SK-N-SH (cell line): ENCODE measurements around the gene SBSN. TPM values are rescaled to one million over a fixed set of nuclear protein-coding genes. Genes with fewer than 3 reads are reported as not detected.

ENCODE experiments used
- CTCF ChIA-PET: fragments of 300-600, 350-600 bp; formaldehyde crosslinking; extraction: SDS; loops from one replicate; lab custom pipeline; 2021; lab: Yijun Ruan, JAX
- POLR2A ChIA-PET: fragments of 350-600 bp; sonication (Branson Sonifier 250); formaldehyde crosslinking; extraction: SDS; loops from one replicate; lab custom pipeline; 2020; ENCODE audit warnings: antibody characterized with exemption, inconsistent platforms; lab: Yijun Ruan, JAX
- DNase-seq: peaks from one replicate; pipeline ENCODE4 v3.0.0; 2012
- H2AFZ ChIP-seq: fragments of 200-600 bp; sonication (generic); 2 replicates; pipeline ENCODE4 v1.8.1; 2016; ENCODE audit warnings: antibody characterized with exemption, mild to moderate bottlenecking, low read depth
- H3F3A ChIP-seq: fragments of 200-600 bp; sonication (generic); replicated peaks from 2 replicates; pipeline ENCODE3; 2016; ENCODE audit warnings: antibody characterized with exemption, mild to moderate bottlenecking; ENCODE audit not compliant: insufficient read depth
- H3K27ac ChIP-seq, 2 experiments: fragments of 200-500 bp in 1 of 2; fragments of 200-600 bp in 1 of 2; sonication (Bioruptor generic) in 1 of 2; sonication (generic), shearing (Covaris generic) in 1 of 2; 2 replicates each; pipeline versions ENCODE4 v1.5.1 to v1.6.1; 2014 to 2016; ENCODE audit warnings: low read depth in 2 of 2, inconsistent platforms in 1 of 2, low read length in 1 of 2, mild to moderate bottlenecking in 1 of 2, mixed read lengths in 1 of 2
- H3K27me3 ChIP-seq: fragments of 200-600 bp; sonication (generic), shearing (Covaris generic); 2 replicates; pipeline ENCODE4 v1.6.1; 2016; ENCODE audit warnings: mixed run types; ENCODE audit not compliant: insufficient read depth
- H3K36me3 ChIP-seq, 2 experiments: fragments of 200-500 bp in 1 of 2; fragments of 200-600 bp in 1 of 2; sonication (Bioruptor generic) in 1 of 2; sonication (generic) in 1 of 2; replicated peaks in 1 of 2; 2 replicates each; pipeline versions ENCODE3 to v1.5.1; 2014 to 2016; ENCODE audit warnings: low read length in 1 of 2, mild to moderate bottlenecking in 1 of 2; ENCODE audit not compliant: insufficient read depth in 2 of 2, control insufficient read depth in 1 of 2
- H3K4me1 ChIP-seq, 2 experiments: fragments of 200-500 bp in 1 of 2; fragments of 200-600 bp in 1 of 2; sonication (Bioruptor generic) in 1 of 2; sonication (generic), shearing (Covaris generic) in 1 of 2; 2 replicates each; pipeline versions ENCODE4 v1.5.1 to v1.6.1; 2014 to 2016; ENCODE audit warnings: low read depth in 1 of 2, low read length in 1 of 2, mixed run types in 1 of 2; ENCODE audit not compliant: insufficient read depth in 2 of 2, control insufficient read depth in 1 of 2
- H3K4me2 ChIP-seq: fragments of 200-600 bp; sonication (generic), shearing (Covaris generic); 2 replicates; pipeline ENCODE4 v1.6.1; 2017; ENCODE audit warnings: mixed run types
- H3K4me3 ChIP-seq, 2 experiments: fragments of 200-500 bp in 1 of 2; fragments of 200-600 bp in 1 of 2; sonication (Bioruptor generic) in 1 of 2; sonication (generic), shearing (Covaris generic) in 1 of 2; 2 replicates each; pipeline versions ENCODE4 v1.5.1 to v1.8.1; 2014 to 2016; ENCODE audit warnings: low read depth in 2 of 2, inconsistent platforms in 1 of 2, low read length in 1 of 2, mild to moderate bottlenecking in 1 of 2, mixed read lengths in 1 of 2, moderate library complexity in 1 of 2
- H3K79me2 ChIP-seq: fragments of 200-600 bp; sonication (generic); 2 replicates; pipeline ENCODE4 v1.8.1; 2017; ENCODE audit warnings: mild to moderate bottlenecking; ENCODE audit not compliant: insufficient read depth
- H3K9ac ChIP-seq: fragments of 200-600 bp; sonication (generic); 2 replicates; pipeline ENCODE4 v1.6.1; 2017; ENCODE audit warnings: mixed run types
- H3K9me2 ChIP-seq: fragments of 200-600 bp; sonication (generic); 2 replicates; pipeline ENCODE4 v1.6.1; 2017; ENCODE audit warnings: mixed run types
- H3K9me3 ChIP-seq: fragments of 200-600 bp; sonication (generic); 2 replicates; pipeline ENCODE4 v1.6.1; 2017; ENCODE audit warnings: mixed run types, mild to moderate bottlenecking, moderate library complexity
- H4K20me1 ChIP-seq: fragments of 200-600 bp; sonication (generic); 2 replicates; pipeline ENCODE4 v1.6.1; 2017; ENCODE audit warnings: mild to moderate bottlenecking, mixed run types; ENCODE audit not compliant: insufficient read depth
- CHD2 ChIP-seq: fragments of 150-350 bp; IDR thresholded peaks from 2 replicates; pipeline ENCODE4 v1.6.1; 2018; ENCODE audit warnings: low read length; ENCODE audit not compliant: partially characterized antibody
- CTCF ChIP-seq: fragments of 200-600 bp; sonication (generic); IDR thresholded peaks from 2 replicates; pipeline ENCODE4 v1.6.1; 2017; ENCODE audit warnings: antibody characterized with exemption, mild to moderate bottlenecking, moderate library complexity
- EZH2phosphoT487 ChIP-seq: fragments of 200-600 bp; sonication (generic); IDR thresholded peaks from 2 replicates; pipeline ENCODE4 v1.6.1; 2017; ENCODE audit warnings: low read depth, mixed run types, mild to moderate bottlenecking, antibody characterized with exemption, moderate library complexity, borderline replicate concordance
- FOSL2 ChIP-seq: IDR thresholded peaks from 2 replicates; pipeline ENCODE4 v1.4.0; 2012; ENCODE audit warnings: low read depth, mild to moderate bottlenecking, moderate library complexity, borderline replicate concordance
- FOXJ3 ChIP-seq: sonication (generic); formaldehyde crosslinking; IDR thresholded peaks from 2 replicates; pipeline ENCODE4 v1.5.1; 2020; ENCODE audit warnings: mild to moderate bottlenecking, missing genetic modification reagents
- GABPA ChIP-seq: IDR thresholded peaks from 2 replicates; pipeline ENCODE4 v1.4.0; 2012; ENCODE audit warnings: low read depth, mild to moderate bottlenecking
- GATA2 ChIP-seq: sonication (generic); formaldehyde crosslinking; IDR thresholded peaks from 2 replicates; pipeline ENCODE4 v1.5.0; 2020; ENCODE audit warnings: mild to moderate bottlenecking, missing genetic modification reagents
- JUND ChIP-seq: IDR thresholded peaks from 2 replicates; pipeline ENCODE4 v1.4.0; 2012
- MEF2A ChIP-seq: IDR thresholded peaks from 2 replicates; pipeline ENCODE4 v1.4.0; 2012; ENCODE audit warnings: low read depth, borderline replicate concordance
- MXI1 ChIP-seq: IDR thresholded peaks from 2 replicates; pipeline ENCODE4 v1.6.1; 2012; ENCODE audit warnings: mild to moderate bottlenecking, low read depth, low read length, improper control_type of control experiment
- NRF1 ChIP-seq: IDR thresholded peaks from 2 replicates; pipeline ENCODE4 v1.6.1; 2012; ENCODE audit warnings: low read depth, mild to moderate bottlenecking, low read length
- POLR2AphosphoS5 ChIP-seq: IDR thresholded peaks from 2 replicates; pipeline ENCODE4 v1.6.1; 2012; ENCODE audit warnings: low read depth, low read length
- RAD21 ChIP-seq: IDR thresholded peaks from 2 replicates; pipeline ENCODE4 v1.6.1; 2012; ENCODE audit warnings: mild to moderate bottlenecking, low read length
- RCOR1 ChIP-seq: fragments of 150-350 bp; IDR thresholded peaks from 2 replicates; pipeline ENCODE4 v1.6.1; 2017; ENCODE audit warnings: antibody characterized with exemption, low read length
- RFX5 ChIP-seq: IDR thresholded peaks from 2 replicates; pipeline ENCODE4 v1.6.1; 2012; ENCODE audit warnings: mild to moderate bottlenecking, improper control_type of control experiment, low read length
- RXRA ChIP-seq: IDR thresholded peaks from 2 replicates; pipeline ENCODE4 v1.4.0; 2012; ENCODE audit warnings: low read depth, mild to moderate bottlenecking, borderline replicate concordance
- SMC3 ChIP-seq: IDR thresholded peaks from 2 replicates; pipeline ENCODE4 v1.6.1; 2012; ENCODE audit warnings: low read depth, low read length, improper control_type of control experiment
- TCF12 ChIP-seq: IDR thresholded peaks from 2 replicates; pipeline ENCODE4 v1.4.0; 2012
- USF2 ChIP-seq: fragments of 150-350 bp; IDR thresholded peaks from 2 replicates; pipeline ENCODE4 v1.6.1; 2017; ENCODE audit warnings: antibody characterized with exemption, low read length, low read depth, borderline replicate concordance
- YY1 ChIP-seq: IDR thresholded peaks from 2 replicates; pipeline ENCODE4 v1.4.0; 2012; ENCODE audit warnings: low read depth, mild to moderate bottlenecking
- WGBS: methylation state at CpG from one replicate; pipeline ENCODE4 v1.1.6; 2017; ENCODE audit warnings: low lambda C conversion rate; 5-methylcytosine and 5-hydroxymethylcytosine counted together
- polyA plus RNA-seq, 3 experiments: library from polyadenylated mRNA; depleted of rRNA; stranded (reverse); fragments of >200 nt; gene quantifications; 2 replicates each; pipeline ENCODE4 v1.2.3, GENCODE V29; 2012
- TF ChIP-seq, protein P1 (sequence below): IDR thresholded peaks from 2 replicates; pipeline ENCODE4 v1.4.0; 2012; ENCODE audit warnings: low read depth

The SBSN gene
- polyA plus RNA-seq, 1 of the 3 experiments (the other 2 are of a cell fraction), result 0.25 TPM

DNA sequence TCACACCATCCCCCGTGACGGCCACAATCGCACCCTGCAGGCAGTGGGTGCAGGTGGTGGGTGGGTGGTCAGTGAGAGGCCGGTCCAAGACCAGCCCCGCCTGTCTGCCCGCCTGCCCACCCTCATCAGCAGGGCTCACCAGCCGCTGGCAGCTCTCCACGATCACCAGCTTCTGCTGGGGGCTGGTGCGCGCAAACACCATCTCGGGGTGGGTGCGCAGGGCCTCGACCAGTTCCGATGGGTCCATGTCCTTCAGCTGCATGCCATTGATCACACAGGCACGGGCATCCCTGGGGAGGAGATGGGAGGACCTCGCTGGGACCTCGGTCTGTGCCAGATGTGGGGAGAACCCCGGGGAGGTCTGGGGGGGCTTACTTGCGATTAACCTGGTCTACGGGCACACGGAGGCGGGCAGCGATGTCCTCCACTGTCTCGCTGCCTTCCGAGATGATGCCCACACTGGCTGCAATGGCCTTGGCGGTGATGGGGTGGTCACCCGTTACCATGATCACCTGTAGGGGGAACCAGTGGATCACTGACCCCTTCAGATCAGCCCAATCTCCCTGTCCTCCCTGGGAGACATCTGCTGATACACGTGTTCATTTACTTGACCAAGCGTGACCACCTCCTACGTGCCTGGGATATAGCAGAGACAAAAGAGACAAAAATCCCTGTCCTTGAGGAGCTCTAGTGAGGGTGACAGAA lies 27.3 kb upstream of the SBSN start:
- Histone ChIP-seq H3K27ac (no peak overlapping the region), H3F3A (no peaks in the 10 kb centered on the region), H3K9ac (no peak overlapping the region), H3K4me2 (no peak overlapping the region), H3K27me3 (peaks cover 19% of the 10 kb centered on the region), H4K20me1 (no peaks in the 10 kb centered on the region), H3K9me3 (no peaks in the 10 kb centered on the region), H2AFZ (no peak overlapping the region), H3K4me1 (peaks cover 0 to 11% of the 10 kb centered on the region in 2 experiments; a peak in 1 of 4 replicates), H3K36me3 (no peaks in the 10 kb centered on the region), H3K79me2 (no peaks in the 10 kb centered on the region), H3K9me2 (no peaks in the 10 kb centered on the region), H3K4me3 (no peak overlapping the region)
- DNase-seq, result peak; percentile 84
- ChIA-PET CTCF (interaction anchor here (0.7 to 3.9 kb wide), 15 partner anchors 9 to 264 kb away, joined by 3 to 15 read pairs (median 4); partner anchors contain the start of gene HAUS5), POLR2A (no interaction called here)
- TF ChIP-seq MXI1, result peak; percentile 57; the same call in 1 of the 2 replicates
- TF ChIP-seq SMC3, result peak; percentile 43; the same call in 1 of the 2 replicates
- TF ChIP-seq, protein P1, sequence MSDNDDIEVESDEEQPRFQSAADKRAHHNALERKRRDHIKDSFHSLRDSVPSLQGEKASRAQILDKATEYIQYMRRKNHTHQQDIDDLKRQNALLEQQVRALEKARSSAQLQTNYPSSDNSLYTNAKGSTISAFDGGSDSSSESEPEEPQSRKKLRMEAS, result peak; percentile 57; the same call in 1 of the 2 replicates
- no peak for TF ChIP-seq TCF12
- TF ChIP-seq MEF2A, result no peak
- peak; percentile 57 for TF ChIP-seq CTCF
- peak; percentile 75 for TF ChIP-seq RAD21
- no peak for TF ChIP-seq FOSL2
- TF ChIP-seq NRF1, result no peak
- TF ChIP-seq POLR2AphosphoS5, result no peak
- TF ChIP-seq RXRA, result no peak
- TF ChIP-seq CHD2, result no peak
- 23% methylated on average over 16 of the region's 30 CpGs for WGBS

DNA sequence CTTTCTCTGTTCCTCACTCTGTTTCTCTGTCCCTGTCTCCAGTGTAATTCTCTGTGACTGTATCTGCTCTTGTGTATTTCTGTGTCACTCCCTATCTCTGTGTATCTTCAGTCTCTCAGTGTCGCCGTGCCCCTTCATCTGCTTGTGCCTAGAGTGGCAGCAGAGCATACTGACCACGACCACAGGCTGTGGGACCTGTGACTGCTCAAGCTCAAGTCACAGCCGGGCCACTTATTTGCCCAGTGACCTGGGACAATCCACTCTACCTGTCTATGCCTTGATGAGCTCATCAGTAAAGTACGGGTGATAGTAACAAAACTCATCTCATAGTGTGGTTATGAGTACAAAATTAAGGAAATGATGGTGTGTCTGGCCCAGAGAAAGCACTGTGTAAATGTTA lies 26.0 kb upstream of the SBSN start:
- CTCF ChIA-PET, result interaction anchor here (1.2 kb wide), 1 partner anchor 66 kb away, joined by 3 read pairs; no protein-coding TSS in a partner anchor
- 47% methylated on average over 5 of the region's 5 CpGs for WGBS
- POLR2A ChIA-PET, result no interaction called here

More for the DNA sequence above, 26.0 kb upstream of the SBSN start:
- Histone ChIP-seq H3K36me3 (no peaks in the 10 kb centered on the region), H3K9ac (no peak overlapping the region)
- no peak for TF ChIP-seq RXRA
- TF ChIP-seq POLR2AphosphoS5, result no peak
- TF ChIP-seq USF2, result no peak
- no peak for TF ChIP-seq FOXJ3 (CRISPR knock-in tag)
- TF ChIP-seq YY1, result no peak
- TF ChIP-seq GABPA, result no peak
- TF ChIP-seq EZH2phosphoT487, result no peak
- TF ChIP-seq SMC3, result no peak
- TF ChIP-seq RFX5, result no peak
- TF ChIP-seq RAD21, result no peak
- no peak for TF ChIP-seq GATA2 (CRISPR knock-in tag)
- no peak for TF ChIP-seq RCOR1
- TF ChIP-seq JUND, result no peak
- TF ChIP-seq TCF12, result no peak
- no peak for TF ChIP-seq CHD2
- TF ChIP-seq, all 33 proteins: peak for 0
- Histone ChIP-seq H3K4me3 (no peak overlapping the region), H3K9me2 (no peaks in the 10 kb centered on the region), H3K79me2 (no peaks in the 10 kb centered on the region), H3F3A (no peaks in the 10 kb centered on the region), H3K9me3 (no peaks in the 10 kb centered on the region), H4K20me1 (peaks cover 5% of the 10 kb centered on the region; the same call in 1 of the 2 replicates), H3K27ac (no peak overlapping the region), H3K4me1 (peaks cover 0 to 11% of the 10 kb centered on the region in 2 experiments; a peak in 1 of 4 replicates), H3K27me3 (peaks cover 9% of the 10 kb centered on the region), H3K4me2 (no peak overlapping the region), H2AFZ (no peak overlapping the region)
- no peak for DNase-seq
